HG02852 (cell line): ENCODE results near the gene RNF26.
"Not testable (repeated sequence)": the region's sequence is repeated elsewhere in the genome, so short reads cannot be mapped to it uniquely, and the experiment has no call there.

ENCODE experiments used
- ATAC-seq: cut with Tn5 transposase; IDR thresholded peaks from one replicate; pipeline ENCODE4 v1.9.1; 2021; ENCODE audit warnings: mild to moderate bottlenecking, moderate library complexity; ENCODE audit not compliant: unreplicated experiment

RNF26 gene

GRCh38 chr11:119381181-119381988 lies 47.1 kb downstream of the RNF26 start, which contains the start of gene USP2:
TSS of gene USP2 (minus strand) at chr11:119381690. CDS start at chr11:119373480, 8,210 bp downstream.
- peak; percentile 99 for ATAC-seq

- ATAC-seq = no peak
Measured at GRCh38 chr11:119382101-119382500, 47.8 kb downstream of the RNF26 start.

GRCh38 chr11:119382513-119382912 lies 48.2 kb downstream of the RNF26 start:
- ATAC-seq = not testable (repeated sequence)

- no peak for ATAC-seq
Measured at GRCh38 chr11:119384332-119384731, 50.0 kb downstream of the RNF26 start.
